Measurements from ENCODE around the gene CT45A1.
A peak's percentile ranks its signal among the peaks of the same experiment; 100 is the strongest.
"Not testable (repeated sequence)": the region's sequence is repeated elsewhere in the genome, so short reads cannot be mapped to it uniquely, and the experiment has no call there.

CT45A1 gene

DNA sequence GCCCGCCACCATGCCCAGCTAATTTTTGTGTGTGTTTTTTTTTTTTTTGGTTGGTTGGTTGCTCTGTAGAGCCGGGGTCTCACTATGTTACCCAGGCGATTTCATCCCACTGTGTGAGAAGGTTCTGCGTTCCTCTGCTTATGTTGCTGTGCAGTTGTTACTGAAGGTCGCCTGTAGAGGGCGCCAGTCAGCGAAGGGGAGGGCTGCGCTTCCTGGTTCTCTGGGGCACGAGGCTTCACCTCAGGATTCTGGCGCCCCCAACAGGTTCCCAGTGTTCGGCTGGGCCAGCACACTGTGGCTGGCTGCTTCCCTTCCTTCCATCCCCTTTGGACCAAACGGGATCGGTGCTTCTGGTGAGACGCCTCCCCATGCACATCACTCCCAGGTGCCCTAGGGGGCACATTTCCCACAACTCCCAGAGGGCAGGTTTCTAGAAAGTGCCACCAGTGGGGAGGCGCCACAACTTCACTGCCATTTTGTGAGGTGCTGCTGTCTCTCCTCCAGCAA lies at the start of gene CT45A1:
Gene CT45A1, plus strand, starts transcription at position 457 of the 507 bp plus-strand sequence. CDS start 5,302 bp downstream, outside the sequence.
- peak; percentile 13 to 52 for DNase-seq

GRCh38 chrX:135672979-135673378 lies 40.5 kb upstream of the CT45A1 start:
- not testable (repeated sequence) for DNase-seq

GRCh38 chrX:135688137-135688536 lies 25.3 kb upstream of the CT45A1 start:
- peak in 1 of 2 donors; percentile 7 for DNase-seq

- no peak for DNase-seq
These were observed 18.0 kb upstream of the CT45A1 start for GRCh38 chrX:135695471-135695870.

- DNase-seq: no peak
These were observed 15.8 kb upstream of the CT45A1 start for GRCh38 chrX:135697601-135698000.

GRCh38 chrX:135698924-135699323 lies 14.5 kb upstream of the CT45A1 start:
- DNase-seq: no peak

GRCh38 chrX:135707880-135708279 lies 5.6 kb upstream of the CT45A1 start:
- peak; percentile 12 to 52 for DNase-seq

GRCh38 chrX:135713795-135714194 lies 356 bp downstream of the CT45A1 start:
- no peak for DNase-seq

- DNase-seq: not testable (repeated sequence)
These were observed 21.2 kb downstream of the CT45A1 start for GRCh38 chrX:135734666-135735065.

- DNase-seq: no peak
These were observed 24.1 kb downstream of the CT45A1 start for GRCh38 chrX:135737366-135738071.

GRCh38 chrX:135740681-135741149 lies 27.3 kb downstream of the CT45A1 start:
- peak; percentile 43 to 63 for DNase-seq

DNA sequence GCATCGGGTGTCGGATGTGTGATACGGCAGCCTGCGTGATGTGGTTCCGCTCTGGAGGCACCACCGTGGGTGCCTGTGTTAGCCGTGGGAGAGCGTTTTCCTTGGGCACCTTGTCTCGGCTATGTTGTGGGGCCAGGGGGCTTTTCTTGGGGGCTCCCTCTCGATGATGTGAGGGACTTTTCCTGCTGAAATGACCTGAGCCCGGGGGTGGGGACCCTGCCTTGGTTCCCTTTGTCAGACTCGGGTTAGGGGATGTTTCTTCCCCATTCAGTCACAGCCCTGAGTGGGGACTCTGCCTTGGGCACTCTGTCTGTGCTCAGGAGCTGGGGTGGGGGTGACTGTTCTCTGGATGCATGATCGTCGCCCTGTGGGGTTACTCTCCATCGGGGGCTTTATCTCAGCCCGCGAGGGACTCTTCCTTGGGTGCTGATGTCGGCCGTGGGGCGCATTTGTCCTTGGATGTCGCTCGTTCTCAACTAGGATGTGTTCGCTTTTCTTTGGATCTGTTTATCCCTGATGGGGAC lies 27.8 kb downstream of the CT45A1 start:
- DNase-seq: no peak

DNA sequence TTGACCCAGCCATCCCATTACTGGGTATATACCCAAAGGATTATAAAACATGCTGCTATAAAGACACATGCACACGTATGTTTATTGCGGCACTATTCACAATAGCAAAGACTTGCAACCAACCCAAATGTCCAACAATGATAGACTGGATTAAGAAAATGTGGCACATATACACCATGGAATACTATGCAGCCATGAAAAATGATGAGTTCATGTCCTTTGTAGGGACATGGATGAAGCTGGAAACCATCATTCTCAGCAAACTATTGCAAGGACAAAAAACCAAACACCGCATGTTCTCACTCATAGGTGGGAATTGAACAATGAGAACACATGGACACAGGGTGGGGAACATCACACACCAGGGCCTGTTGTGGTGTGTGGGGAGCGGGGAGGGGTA lies 31.3 kb downstream of the CT45A1 start:
- not testable (repeated sequence) for DNase-seq

DNA sequence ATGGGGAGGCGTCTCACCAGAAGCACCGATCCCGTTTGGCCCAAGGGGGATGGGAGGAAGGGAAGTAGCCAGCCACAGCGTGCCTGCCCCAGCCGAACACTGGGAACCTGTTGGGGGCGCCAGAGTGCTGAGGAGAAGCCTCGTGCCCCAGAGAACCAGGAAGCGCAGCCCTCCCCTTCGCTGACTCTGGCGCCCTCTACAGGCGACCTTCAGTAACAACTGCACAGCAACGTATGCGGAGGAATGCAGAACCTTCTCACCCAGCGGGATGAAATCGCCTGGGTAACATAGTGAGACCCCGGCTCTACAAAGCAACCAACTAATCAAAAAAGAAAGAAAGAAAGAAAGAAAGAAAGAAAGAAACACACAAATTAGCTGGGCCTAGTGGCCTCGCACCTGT lies 54.7 kb downstream of the CT45A1 start, which contains the start of gene CT45A3:
Gene CT45A3, minus strand, starts transcription at position 101 of the 400 bp plus-strand sequence. CDS start 3,747 bp downstream, outside the sequence.
- not testable (repeated sequence) for DNase-seq
